Ishikawa (cell line): Measurements from ENCODE around the gene WDR90.

ENCODE experiments used
- CEBPB ChIP-seq: IDR thresholded peaks from 2 replicates; pipeline ENCODE4 v1.6.1; 2012
- CREB1 ChIP-seq: IDR thresholded peaks from 2 replicates; pipeline ENCODE4 v1.6.1; 2012; ENCODE audit warnings: low read depth
- EP300 ChIP-seq: IDR thresholded peaks from 2 replicates; pipeline ENCODE4 v1.6.1; 2012; ENCODE audit warnings: borderline replicate concordance
- FOXM1 ChIP-seq: IDR thresholded peaks from 2 replicates; pipeline ENCODE4 v1.6.1; 2012; ENCODE audit warnings: low read depth, borderline replicate concordance
- MAX ChIP-seq: IDR thresholded peaks from 2 replicates; pipeline ENCODE4 v1.6.1; 2012
- YY1 ChIP-seq: IDR thresholded peaks from 2 replicates; pipeline ENCODE4 v1.6.1; 2012; ENCODE audit warnings: low read depth
- ZBTB7A ChIP-seq: IDR thresholded peaks from 2 replicates; pipeline ENCODE4 v1.6.1; 2012; ENCODE audit warnings: low read depth
- TF ChIP-seq, protein P1 (sequence below): IDR thresholded peaks from 2 replicates; pipeline ENCODE4 v1.6.1; 2012; ENCODE audit warnings: low read depth, mild to moderate bottlenecking
- TF ChIP-seq, protein P2 (sequence below): IDR thresholded peaks from 2 replicates; pipeline ENCODE4 v1.6.1; 2012

DNA sequence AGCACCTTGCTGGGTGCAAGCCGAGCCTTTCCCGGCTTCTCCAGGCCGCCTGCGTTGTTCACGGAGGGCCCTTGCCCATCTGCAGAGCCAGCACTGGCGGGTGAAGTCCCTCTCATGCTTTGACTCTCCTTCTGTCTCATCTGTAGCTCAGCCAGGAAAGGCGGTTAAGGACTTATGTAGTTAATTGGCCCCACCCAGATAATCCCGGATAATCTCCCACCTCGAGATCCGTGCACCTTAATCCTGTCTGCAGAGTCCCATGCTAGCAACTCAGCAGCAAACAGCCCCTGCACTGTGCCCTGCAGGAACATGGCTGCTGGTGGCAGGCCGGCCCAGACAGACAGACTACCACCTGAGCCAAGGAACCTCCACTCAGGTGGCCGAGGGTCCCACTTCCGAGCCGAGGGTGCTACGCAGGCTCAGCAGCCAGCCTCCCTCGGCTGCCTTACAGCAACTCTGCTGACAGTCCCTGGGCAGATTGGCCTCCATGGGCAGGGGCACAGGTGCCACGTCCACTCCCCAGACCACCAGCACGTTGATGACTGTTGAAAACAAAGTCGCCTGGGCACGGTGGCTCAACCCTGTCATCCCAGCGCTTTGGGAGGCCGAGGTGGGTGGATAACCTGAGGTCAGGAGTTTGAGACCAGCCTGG lies 42.4 kb upstream of the WDR90 start:
- TF ChIP-seq MAX, result no peak
- TF ChIP-seq, protein P1, sequence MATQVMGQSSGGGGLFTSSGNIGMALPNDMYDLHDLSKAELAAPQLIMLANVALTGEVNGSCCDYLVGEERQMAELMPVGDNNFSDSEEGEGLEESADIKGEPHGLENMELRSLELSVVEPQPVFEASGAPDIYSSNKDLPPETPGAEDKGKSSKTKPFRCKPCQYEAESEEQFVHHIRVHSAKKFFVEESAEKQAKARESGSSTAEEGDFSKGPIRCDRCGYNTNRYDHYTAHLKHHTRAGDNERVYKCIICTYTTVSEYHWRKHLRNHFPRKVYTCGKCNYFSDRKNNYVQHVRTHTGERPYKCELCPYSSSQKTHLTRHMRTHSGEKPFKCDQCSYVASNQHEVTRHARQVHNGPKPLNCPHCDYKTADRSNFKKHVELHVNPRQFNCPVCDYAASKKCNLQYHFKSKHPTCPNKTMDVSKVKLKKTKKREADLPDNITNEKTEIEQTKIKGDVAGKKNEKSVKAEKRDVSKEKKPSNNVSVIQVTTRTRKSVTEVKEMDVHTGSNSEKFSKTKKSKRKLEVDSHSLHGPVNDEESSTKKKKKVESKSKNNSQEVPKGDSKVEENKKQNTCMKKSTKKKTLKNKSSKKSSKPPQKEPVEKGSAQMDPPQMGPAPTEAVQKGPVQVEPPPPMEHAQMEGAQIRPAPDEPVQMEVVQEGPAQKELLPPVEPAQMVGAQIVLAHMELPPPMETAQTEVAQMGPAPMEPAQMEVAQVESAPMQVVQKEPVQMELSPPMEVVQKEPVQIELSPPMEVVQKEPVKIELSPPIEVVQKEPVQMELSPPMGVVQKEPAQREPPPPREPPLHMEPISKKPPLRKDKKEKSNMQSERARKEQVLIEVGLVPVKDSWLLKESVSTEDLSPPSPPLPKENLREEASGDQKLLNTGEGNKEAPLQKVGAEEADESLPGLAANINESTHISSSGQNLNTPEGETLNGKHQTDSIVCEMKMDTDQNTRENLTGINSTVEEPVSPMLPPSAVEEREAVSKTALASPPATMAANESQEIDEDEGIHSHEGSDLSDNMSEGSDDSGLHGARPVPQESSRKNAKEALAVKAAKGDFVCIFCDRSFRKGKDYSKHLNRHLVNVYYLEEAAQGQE, result no peak
- TF ChIP-seq FOXM1, result no peak
- no peak for TF ChIP-seq CEBPB
- TF ChIP-seq CREB1, result no peak
- no peak for TF ChIP-seq ZBTB7A
- no peak for TF ChIP-seq EP300
- no peak for TF ChIP-seq YY1
- TF ChIP-seq, protein P2, sequence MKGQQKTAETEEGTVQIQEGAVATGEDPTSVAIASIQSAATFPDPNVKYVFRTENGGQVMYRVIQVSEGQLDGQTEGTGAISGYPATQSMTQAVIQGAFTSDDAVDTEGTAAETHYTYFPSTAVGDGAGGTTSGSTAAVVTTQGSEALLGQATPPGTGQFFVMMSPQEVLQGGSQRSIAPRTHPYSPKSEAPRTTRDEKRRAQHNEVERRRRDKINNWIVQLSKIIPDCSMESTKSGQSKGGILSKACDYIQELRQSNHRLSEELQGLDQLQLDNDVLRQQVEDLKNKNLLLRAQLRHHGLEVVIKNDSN, result no peak
